SIG-M5 treated with dmso at 0.1 percent for 504 hours (cell line): Measurements from ENCODE around the gene SRRM4.
"Not testable (repeated sequence)": the region's sequence is repeated elsewhere in the genome, so short reads cannot be mapped to it uniquely, and the experiment has no call there.

Experiments
- DNase-seq: peaks from one replicate; lab custom pipeline; 2025; ENCODE audit not compliant: unreplicated experiment; lab: John Stamatoyannopoulos, UW

Gene SRRM4

GRCh38 chr12:119068129-119068856, 87.0 kb downstream of the SRRM4 start:
- no peak for DNase-seq

GRCh38 chr12:119069147-119069642, 87.9 kb downstream of the SRRM4 start:
- DNase-seq: no peak

GRCh38 chr12:119071176-119071575, 89.8 kb downstream of the SRRM4 start:
- DNase-seq: no peak

- DNase-seq: no peak
Observed at GRCh38 chr12:119071638-119072231, 90.4 kb downstream of the SRRM4 start.

GRCh38 chr12:119072440-119072839, 91.1 kb downstream of the SRRM4 start:
- no peak for DNase-seq

- DNase-seq: no peak
Observed at GRCh38 chr12:119075222-119075787, 94.0 kb downstream of the SRRM4 start.

- no peak for DNase-seq
Observed at GRCh38 chr12:119075918-119076317, 94.6 kb downstream of the SRRM4 start.

- DNase-seq: no peak
Observed at GRCh38 chr12:119079530-119079929, 98.2 kb downstream of the SRRM4 start.

GRCh38 chr12:119082016-119082415, 100.7 kb downstream of the SRRM4 start:
- DNase-seq: no peak

GRCh38 chr12:119082496-119082895, 101.2 kb downstream of the SRRM4 start:
- no peak for DNase-seq

GRCh38 chr12:119088685-119089379, 107.5 kb downstream of the SRRM4 start:
- DNase-seq: no peak

- DNase-seq: no peak
Observed at GRCh38 chr12:119089380-119090013, 108.2 kb downstream of the SRRM4 start.

- DNase-seq: no peak
Observed at GRCh38 chr12:119090276-119090675, 108.9 kb downstream of the SRRM4 start.

GRCh38 chr12:119090865-119091264, 109.5 kb downstream of the SRRM4 start:
- no peak for DNase-seq

GRCh38 chr12:119096429-119097202, 115.3 kb downstream of the SRRM4 start:
- DNase-seq: no peak

- DNase-seq: no peak
Observed at GRCh38 chr12:119100933-119101332, 119.6 kb downstream of the SRRM4 start.

GRCh38 chr12:119102274-119102673, 120.9 kb downstream of the SRRM4 start:
- no peak for DNase-seq

GRCh38 chr12:119102714-119103113, 121.4 kb downstream of the SRRM4 start:
- DNase-seq: no peak

GRCh38 chr12:119104969-119105368, 123.6 kb downstream of the SRRM4 start:
- DNase-seq: not testable (repeated sequence)

GRCh38 chr12:119113496-119113986, 132.2 kb downstream of the SRRM4 start:
- DNase-seq: no peak
